WTC11 (cell line): Measurements from ENCODE around the gene WBP1L. TPM values are rescaled to one million over a fixed set of nuclear protein-coding genes. Genes with fewer than 3 reads are reported as not detected.

ENCODE experiments used
- ATAC-seq: fragments of 200-7000 bp; cut with Tn5 transposase; 2 replicates; pipeline ENCODE4 v1.10.0; 2021; ENCODE audit warnings: mild to moderate bottlenecking, moderate library complexity
- CTCF ChIA-PET: fragments of 300-600 bp; sonication (Branson Sonifier 250); formaldehyde crosslinking; loops from one replicate; lab custom pipeline; 2021; ENCODE audit warnings: antibody characterized with exemption; lab: Charles Lee
- POLR2A ChIA-PET: fragments of 350-600 bp; sonication (Branson Sonifier 250); formaldehyde crosslinking; loops from one replicate; lab custom pipeline; 2021; ENCODE audit warnings: antibody characterized with exemption; lab: Charles Lee
- DNase-seq: peaks from one replicate; pipeline ENCODE4 v3.0.0; 2021; ENCODE audit warnings: low spot score
- H3K27ac Mint-ChIP-seq: 2 replicates; pipeline ENCODE4 v1.8.0; 2021; ENCODE audit warnings: mixed read lengths
- H3K27me3 Mint-ChIP-seq: 2 replicates; pipeline ENCODE4 v1.8.0; 2021; ENCODE audit warnings: low read depth, mild to moderate bottlenecking, moderate library complexity, mixed read lengths
- H3K36me3 Mint-ChIP-seq: 2 replicates; pipeline ENCODE4 v1.8.0; 2021; ENCODE audit warnings: mixed read lengths
- H3K4me1 Mint-ChIP-seq: 2 replicates; pipeline ENCODE4 v1.8.0; 2022; ENCODE audit warnings: mixed read lengths
- H3K4me3 Mint-ChIP-seq: 2 replicates; pipeline ENCODE4 v1.8.0; 2021; ENCODE audit warnings: mild to moderate bottlenecking, moderate library complexity, mixed read lengths
- H3K9me3 Mint-ChIP-seq: 2 replicates; pipeline ENCODE4 v1.8.0; 2021; ENCODE audit warnings: mixed read lengths
- GRHL2 ChIP-seq: fragments of 250-450 bp; sonication (Bioruptor Pico); IDR thresholded peaks from 2 replicates; pipeline ENCODE4 v1.8.0; 2022; ENCODE audit warnings: mild to moderate bottlenecking, moderate library complexity; ENCODE audit not compliant: insufficient replicate concordance, severe bottlenecking
- NFE2L1 ChIP-seq: sonication (generic); formaldehyde crosslinking; IDR thresholded peaks from 2 replicates; pipeline ENCODE4 v1.8.1; 2023; ENCODE audit warnings: missing genetic modification reagents
- PRRX2 ChIP-seq: fragments of 250-450 bp; sonication (Bioruptor Pico); IDR thresholded peaks from 2 replicates; pipeline ENCODE4 v1.8.0; 2021; ENCODE audit warnings: mild to moderate bottlenecking
- RELA ChIP-seq: sonication (generic); formaldehyde crosslinking; IDR thresholded peaks from 2 replicates; pipeline ENCODE4 v1.8.1; 2022; ENCODE audit warnings: missing genetic modification reagents, mild to moderate bottlenecking, borderline replicate concordance
- ZNF317 ChIP-seq: sonication (generic); formaldehyde crosslinking; IDR thresholded peaks from 2 replicates; pipeline ENCODE4 v1.8.1; 2023; ENCODE audit warnings: low read depth, mild to moderate bottlenecking, moderate library complexity, missing genetic modification reagents, borderline replicate concordance
- ZNF423 ChIP-seq: fragments of 250-450 bp; sonication (Bioruptor Pico); IDR thresholded peaks from 2 replicates; pipeline ENCODE4 v2.1.2; 2022; ENCODE audit warnings: mild to moderate bottlenecking, moderate library complexity
- total RNA-seq: library from RNA; stranded (reverse); gene quantifications from 3 replicates; pipeline ENCODE4 v1.2.3, GENCODE V29; 2021
- TF ChIP-seq, protein P1 (sequence below): sonication (generic); formaldehyde crosslinking; IDR thresholded peaks from 2 replicates; pipeline ENCODE4 v1.8.0; 2023; ENCODE audit warnings: missing genetic modification reagents, mild to moderate bottlenecking, borderline replicate concordance
- TF ChIP-seq, protein P2 (sequence below): fragments of 250-450 bp; sonication (Bioruptor Pico); IDR thresholded peaks from 2 replicates; pipeline ENCODE4 v1.9.0; 2021; ENCODE audit warnings: moderate library complexity, mild to moderate bottlenecking, inconsistent platforms, borderline replicate concordance
- TF ChIP-seq, protein P3 (sequence below): sonication (generic); formaldehyde crosslinking; IDR thresholded peaks from 2 replicates; pipeline ENCODE4 v1.8.0; 2022; ENCODE audit warnings: mild to moderate bottlenecking, missing genetic modification reagents
- TF ChIP-seq, protein P4 (sequence below): sonication (generic); formaldehyde crosslinking; conservative IDR thresholded peaks from 2 replicates; pipeline ENCODE4 v1.8.1; 2023; ENCODE audit warnings: mild to moderate bottlenecking, low read depth, missing genetic modification reagents, moderate library complexity
- TF ChIP-seq, protein P5 (sequence below): sonication (generic); formaldehyde crosslinking; IDR thresholded peaks from 2 replicates; pipeline ENCODE4 v1.8.1; 2023; ENCODE audit warnings: mild to moderate bottlenecking, missing genetic modification reagents
- TF ChIP-seq, protein P6 (sequence below): fragments of 250-450 bp; sonication (Bioruptor Pico); IDR thresholded peaks from 2 replicates; pipeline ENCODE4 v1.8.0; 2021; ENCODE audit warnings: mild to moderate bottlenecking
- TF ChIP-seq, protein P7 (sequence below): sonication (generic); formaldehyde crosslinking; IDR thresholded peaks from 2 replicates; pipeline ENCODE4 v1.8.1; 2023; ENCODE audit warnings: mild to moderate bottlenecking, missing genetic modification reagents, moderate library complexity

Gene WBP1L
- total RNA-seq, 1 experiment from 2014 or later = 26.8 TPM

DNA sequence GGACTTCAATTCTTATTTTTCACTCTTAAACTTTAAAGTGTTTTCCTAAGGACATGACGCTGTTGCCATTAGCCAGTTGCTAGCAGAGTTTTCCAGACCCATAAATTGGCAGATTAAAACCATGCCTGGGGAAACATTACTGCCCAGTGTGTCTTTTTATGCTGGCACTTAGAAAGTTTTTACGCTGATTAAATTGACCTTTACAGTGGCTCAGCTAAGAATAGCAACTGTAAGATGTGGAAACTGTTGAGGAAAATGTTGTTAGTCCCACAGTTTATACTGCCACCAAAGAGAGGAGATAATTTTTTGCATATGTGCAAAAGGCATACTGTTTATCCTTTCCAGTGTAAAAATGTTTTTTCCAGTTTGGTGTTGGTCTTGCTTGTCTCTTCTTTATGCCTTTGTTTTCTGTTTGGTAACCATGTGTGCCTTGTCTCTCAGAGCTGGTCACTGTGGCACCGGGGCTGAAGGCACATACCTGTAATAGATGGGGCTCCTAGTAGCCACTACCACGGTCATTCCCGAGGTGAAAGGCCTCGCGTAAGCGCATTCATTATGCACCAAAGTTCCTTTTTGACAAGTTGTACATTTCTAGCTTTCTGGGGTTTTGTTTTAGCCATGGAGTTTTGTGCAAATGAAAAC, 48.1 kb downstream of the WBP1L start (continued):
- TF ChIP-seq, protein P1, sequence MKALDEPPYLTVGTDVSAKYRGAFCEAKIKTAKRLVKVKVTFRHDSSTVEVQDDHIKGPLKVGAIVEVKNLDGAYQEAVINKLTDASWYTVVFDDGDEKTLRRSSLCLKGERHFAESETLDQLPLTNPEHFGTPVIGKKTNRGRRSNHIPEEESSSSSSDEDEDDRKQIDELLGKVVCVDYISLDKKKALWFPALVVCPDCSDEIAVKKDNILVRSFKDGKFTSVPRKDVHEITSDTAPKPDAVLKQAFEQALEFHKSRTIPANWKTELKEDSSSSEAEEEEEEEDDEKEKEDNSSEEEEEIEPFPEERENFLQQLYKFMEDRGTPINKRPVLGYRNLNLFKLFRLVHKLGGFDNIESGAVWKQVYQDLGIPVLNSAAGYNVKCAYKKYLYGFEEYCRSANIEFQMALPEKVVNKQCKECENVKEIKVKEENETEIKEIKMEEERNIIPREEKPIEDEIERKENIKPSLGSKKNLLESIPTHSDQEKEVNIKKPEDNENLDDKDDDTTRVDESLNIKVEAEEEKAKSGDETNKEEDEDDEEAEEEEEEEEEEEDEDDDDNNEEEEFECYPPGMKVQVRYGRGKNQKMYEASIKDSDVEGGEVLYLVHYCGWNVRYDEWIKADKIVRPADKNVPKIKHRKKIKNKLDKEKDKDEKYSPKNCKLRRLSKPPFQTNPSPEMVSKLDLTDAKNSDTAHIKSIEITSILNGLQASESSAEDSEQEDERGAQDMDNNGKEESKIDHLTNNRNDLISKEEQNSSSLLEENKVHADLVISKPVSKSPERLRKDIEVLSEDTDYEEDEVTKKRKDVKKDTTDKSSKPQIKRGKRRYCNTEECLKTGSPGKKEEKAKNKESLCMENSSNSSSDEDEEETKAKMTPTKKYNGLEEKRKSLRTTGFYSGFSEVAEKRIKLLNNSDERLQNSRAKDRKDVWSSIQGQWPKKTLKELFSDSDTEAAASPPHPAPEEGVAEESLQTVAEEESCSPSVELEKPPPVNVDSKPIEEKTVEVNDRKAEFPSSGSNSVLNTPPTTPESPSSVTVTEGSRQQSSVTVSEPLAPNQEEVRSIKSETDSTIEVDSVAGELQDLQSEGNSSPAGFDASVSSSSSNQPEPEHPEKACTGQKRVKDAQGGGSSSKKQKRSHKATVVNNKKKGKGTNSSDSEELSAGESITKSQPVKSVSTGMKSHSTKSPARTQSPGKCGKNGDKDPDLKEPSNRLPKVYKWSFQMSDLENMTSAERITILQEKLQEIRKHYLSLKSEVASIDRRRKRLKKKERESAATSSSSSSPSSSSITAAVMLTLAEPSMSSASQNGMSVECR (CRISPR knock-in tag) = no peak
- no peak for TF ChIP-seq NFE2L1 (CRISPR knock-in tag)
- TF ChIP-seq PRRX2 (CRISPR knock-in tag) = no peak

DNA sequence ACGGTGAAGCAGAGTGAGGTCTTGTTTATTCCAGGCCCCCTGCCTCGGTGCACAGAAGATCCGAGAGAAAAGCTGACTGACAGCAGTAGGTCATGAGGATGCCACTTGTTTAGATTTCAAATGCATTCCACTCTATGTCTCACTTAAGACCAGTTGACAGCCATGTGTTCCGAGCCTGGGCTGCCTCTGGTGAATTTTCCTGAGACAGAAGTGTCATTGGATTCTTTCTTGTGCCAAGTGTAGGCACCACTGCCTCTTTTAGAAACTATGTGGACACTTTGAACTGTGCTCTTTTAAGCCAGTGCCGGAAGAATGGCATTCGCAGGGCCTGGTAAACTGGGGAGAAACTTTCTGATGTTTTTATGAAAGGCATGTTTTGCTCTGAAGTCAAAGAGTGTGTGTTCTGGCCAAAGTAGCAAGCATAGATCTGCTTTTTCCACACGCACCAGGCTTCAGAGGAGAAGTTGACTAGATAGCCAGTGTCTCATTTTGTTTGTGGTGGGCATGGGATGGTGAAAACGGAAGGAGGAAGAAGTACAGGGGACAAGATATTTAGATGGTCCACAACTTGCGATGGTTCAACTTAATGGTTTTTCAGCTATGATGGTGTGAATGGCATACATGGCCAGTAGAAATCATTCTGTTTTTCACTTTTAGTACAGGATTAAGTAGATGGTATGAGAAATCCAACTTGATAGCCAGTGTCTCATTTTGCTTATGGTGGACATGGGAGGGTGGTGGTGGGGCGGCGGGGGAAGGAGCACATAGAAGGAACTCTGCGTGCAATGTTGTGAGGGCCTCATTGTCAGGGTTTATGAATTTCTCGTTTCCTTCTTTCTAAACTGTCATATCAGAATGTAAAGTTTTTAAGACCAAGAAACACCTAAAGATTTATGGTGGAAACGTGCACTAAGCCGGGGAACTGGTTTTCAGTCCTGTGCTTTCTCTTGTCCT, 52.0 kb downstream of the WBP1L start:
- ATAC-seq (no peak), DNase-seq (no peak)
- no peaks in the 10 kb centered on the region for H3K9me3 Mint-ChIP-seq
- CTCF ChIA-PET = no interaction called here
- H3K4me3 Mint-ChIP-seq = no peak overlapping the region
- TF ChIP-seq RELA (CRISPR knock-in tag) (no peak), ZNF317 (CRISPR knock-in tag) (no peak), GRHL2 (no peak)
- TF ChIP-seq, protein P2, sequence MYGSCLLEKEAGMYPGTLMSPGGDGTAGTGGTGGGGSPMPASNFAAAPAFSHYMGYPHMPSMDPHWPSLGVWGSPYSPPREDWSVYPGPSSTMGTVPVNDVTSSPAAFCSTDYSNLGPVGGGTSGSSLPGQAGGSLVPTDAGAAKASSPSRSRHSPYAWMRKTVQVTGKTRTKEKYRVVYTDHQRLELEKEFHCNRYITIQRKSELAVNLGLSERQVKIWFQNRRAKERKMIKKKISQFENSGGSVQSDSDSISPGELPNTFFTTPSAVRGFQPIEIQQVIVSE (CRISPR knock-in tag) = no peak
- TF ChIP-seq, protein P3, sequence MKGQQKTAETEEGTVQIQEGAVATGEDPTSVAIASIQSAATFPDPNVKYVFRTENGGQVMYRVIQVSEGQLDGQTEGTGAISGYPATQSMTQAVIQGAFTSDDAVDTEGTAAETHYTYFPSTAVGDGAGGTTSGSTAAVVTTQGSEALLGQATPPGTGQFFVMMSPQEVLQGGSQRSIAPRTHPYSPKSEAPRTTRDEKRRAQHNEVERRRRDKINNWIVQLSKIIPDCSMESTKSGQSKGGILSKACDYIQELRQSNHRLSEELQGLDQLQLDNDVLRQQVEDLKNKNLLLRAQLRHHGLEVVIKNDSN (CRISPR knock-in tag) = no peak
- TF ChIP-seq, protein P4, sequence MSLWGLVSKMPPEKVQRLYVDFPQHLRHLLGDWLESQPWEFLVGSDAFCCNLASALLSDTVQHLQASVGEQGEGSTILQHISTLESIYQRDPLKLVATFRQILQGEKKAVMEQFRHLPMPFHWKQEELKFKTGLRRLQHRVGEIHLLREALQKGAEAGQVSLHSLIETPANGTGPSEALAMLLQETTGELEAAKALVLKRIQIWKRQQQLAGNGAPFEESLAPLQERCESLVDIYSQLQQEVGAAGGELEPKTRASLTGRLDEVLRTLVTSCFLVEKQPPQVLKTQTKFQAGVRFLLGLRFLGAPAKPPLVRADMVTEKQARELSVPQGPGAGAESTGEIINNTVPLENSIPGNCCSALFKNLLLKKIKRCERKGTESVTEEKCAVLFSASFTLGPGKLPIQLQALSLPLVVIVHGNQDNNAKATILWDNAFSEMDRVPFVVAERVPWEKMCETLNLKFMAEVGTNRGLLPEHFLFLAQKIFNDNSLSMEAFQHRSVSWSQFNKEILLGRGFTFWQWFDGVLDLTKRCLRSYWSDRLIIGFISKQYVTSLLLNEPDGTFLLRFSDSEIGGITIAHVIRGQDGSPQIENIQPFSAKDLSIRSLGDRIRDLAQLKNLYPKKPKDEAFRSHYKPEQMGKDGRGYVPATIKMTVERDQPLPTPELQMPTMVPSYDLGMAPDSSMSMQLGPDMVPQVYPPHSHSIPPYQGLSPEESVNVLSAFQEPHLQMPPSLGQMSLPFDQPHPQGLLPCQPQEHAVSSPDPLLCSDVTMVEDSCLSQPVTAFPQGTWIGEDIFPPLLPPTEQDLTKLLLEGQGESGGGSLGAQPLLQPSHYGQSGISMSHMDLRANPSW (CRISPR knock-in tag) = no peak
- no peak overlapping the region; the same call in 1 of the 2 replicates for H3K27ac Mint-ChIP-seq
- peaks cover 39% of the 10 kb centered on the region for H3K4me1 Mint-ChIP-seq
- POLR2A ChIA-PET = no interaction called here
- no peaks in the 10 kb centered on the region for H3K27me3 Mint-ChIP-seq
- H3K36me3 Mint-ChIP-seq = peaks cover 12% of the 10 kb centered on the region; the same call in 1 of the 2 replicates

DNA sequence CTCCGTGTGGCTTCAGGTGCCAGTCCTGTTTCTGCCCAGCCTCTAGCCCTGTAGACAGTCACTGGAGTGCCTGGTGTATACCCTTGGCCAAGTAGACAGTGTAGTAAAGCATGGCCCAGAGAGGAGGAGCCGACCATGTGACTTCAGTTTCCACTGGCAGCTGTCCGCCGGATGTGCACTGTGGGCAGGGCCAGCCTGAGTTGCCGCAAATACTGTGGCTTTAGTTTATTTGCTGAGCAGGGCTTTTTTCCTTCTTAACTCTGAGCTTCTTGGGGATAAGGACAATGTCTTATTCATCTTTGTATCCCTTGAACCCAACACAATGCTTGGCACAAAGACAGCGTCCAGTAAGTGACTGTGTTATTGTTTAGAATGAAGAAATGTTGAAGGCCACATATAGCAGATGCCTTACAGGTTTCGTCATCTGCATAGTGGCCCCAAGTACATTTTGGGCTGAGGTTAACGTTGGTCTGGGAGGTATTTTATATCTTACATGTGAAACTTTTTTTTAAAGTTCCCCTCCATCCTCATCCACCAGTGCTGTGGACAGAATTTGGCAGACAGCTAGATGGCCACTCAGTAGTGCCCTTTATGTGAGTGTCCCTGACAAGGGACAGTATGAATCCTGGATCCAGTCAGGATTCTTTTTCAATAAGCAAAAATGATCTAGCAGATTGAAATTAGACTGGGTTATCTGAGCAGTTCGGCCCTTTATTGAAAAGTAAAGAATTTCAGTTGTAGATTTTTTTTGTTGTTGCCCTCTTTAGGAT, 52.8 kb downstream of the WBP1L start:
- Mint-ChIP-seq H3K36me3 (peaks cover 12% of the 10 kb centered on the region; the same call in 1 of the 2 replicates), H3K9me3 (no peaks in the 10 kb centered on the region), H3K4me1 (peaks cover 47% of the 10 kb centered on the region), H3K4me3 (no peak overlapping the region), H3K27me3 (no peaks in the 10 kb centered on the region), H3K27ac (peak overlapping the region; percentile 68; the same call in 1 of the 2 replicates)
- CTCF ChIA-PET = no interaction called here
- no peak for DNase-seq
- POLR2A ChIA-PET = no interaction called here
- ATAC-seq = no peak; the same call in 1 of the 2 replicates
- TF ChIP-seq GRHL2 (no peak), ZNF423 (CRISPR knock-in tag) (no peak)
- TF ChIP-seq, protein P5, sequence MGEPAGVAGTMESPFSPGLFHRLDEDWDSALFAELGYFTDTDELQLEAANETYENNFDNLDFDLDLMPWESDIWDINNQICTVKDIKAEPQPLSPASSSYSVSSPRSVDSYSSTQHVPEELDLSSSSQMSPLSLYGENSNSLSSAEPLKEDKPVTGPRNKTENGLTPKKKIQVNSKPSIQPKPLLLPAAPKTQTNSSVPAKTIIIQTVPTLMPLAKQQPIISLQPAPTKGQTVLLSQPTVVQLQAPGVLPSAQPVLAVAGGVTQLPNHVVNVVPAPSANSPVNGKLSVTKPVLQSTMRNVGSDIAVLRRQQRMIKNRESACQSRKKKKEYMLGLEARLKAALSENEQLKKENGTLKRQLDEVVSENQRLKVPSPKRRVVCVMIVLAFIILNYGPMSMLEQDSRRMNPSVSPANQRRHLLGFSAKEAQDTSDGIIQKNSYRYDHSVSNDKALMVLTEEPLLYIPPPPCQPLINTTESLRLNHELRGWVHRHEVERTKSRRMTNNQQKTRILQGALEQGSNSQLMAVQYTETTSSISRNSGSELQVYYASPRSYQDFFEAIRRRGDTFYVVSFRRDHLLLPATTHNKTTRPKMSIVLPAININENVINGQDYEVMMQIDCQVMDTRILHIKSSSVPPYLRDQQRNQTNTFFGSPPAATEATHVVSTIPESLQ (CRISPR knock-in tag) = no peak
- TF ChIP-seq, protein P6, sequence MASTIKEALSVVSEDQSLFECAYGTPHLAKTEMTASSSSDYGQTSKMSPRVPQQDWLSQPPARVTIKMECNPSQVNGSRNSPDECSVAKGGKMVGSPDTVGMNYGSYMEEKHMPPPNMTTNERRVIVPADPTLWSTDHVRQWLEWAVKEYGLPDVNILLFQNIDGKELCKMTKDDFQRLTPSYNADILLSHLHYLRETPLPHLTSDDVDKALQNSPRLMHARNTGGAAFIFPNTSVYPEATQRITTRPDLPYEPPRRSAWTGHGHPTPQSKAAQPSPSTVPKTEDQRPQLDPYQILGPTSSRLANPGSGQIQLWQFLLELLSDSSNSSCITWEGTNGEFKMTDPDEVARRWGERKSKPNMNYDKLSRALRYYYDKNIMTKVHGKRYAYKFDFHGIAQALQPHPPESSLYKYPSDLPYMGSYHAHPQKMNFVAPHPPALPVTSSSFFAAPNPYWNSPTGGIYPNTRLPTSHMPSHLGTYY (CRISPR knock-in tag) = no peak
- TF ChIP-seq, protein P7, sequence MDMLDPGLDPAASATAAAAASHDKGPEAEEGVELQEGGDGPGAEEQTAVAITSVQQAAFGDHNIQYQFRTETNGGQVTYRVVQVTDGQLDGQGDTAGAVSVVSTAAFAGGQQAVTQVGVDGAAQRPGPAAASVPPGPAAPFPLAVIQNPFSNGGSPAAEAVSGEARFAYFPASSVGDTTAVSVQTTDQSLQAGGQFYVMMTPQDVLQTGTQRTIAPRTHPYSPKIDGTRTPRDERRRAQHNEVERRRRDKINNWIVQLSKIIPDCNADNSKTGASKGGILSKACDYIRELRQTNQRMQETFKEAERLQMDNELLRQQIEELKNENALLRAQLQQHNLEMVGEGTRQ (CRISPR knock-in tag) = 0 out of 2 replicates have a peak, but pooled peaks have one; percentile 19
- TF ChIP-seq, all 79 proteins: peak for 1
